ENCODE data around the gene CALHM1.
"Not testable (repeated sequence)": the region's sequence is repeated elsewhere in the genome, so short reads cannot be mapped to it uniquely, and the experiment has no call there.

The CALHM1 gene, protein sequence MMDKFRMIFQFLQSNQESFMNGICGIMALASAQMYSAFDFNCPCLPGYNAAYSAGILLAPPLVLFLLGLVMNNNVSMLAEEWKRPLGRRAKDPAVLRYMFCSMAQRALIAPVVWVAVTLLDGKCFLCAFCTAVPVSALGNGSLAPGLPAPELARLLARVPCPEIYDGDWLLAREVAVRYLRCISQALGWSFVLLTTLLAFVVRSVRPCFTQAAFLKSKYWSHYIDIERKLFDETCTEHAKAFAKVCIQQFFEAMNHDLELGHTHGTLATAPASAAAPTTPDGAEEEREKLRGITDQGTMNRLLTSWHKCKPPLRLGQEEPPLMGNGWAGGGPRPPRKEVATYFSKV

DNA sequence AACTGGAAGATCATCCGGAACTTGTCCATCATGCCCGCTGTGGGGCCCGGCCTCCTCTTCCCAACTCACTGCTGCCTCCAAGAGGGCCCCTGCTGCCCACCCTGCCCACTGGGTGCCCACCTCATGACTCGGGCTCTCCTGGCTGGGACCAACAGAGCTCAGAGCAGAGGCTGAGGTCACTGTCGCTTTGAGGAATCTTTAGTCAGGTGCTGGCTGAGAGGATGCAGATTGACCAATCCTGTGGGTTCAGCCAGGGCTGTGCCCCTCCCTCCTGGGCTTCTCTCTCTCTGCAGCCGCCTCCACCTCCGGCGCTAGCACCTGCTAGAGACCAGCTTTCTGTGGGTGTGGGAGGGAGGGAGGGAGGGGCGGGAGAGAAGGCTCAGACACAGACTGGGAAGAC, at the start of gene CALHM1:
Gene CALHM1 (minus strand): TSS at position 181 of the 400 bp plus-strand sequence. CDS start 149 bp downstream, at position 32.
- DNase-seq (ENCODE audit: low read depth, low spot score) = no peak

DNA sequence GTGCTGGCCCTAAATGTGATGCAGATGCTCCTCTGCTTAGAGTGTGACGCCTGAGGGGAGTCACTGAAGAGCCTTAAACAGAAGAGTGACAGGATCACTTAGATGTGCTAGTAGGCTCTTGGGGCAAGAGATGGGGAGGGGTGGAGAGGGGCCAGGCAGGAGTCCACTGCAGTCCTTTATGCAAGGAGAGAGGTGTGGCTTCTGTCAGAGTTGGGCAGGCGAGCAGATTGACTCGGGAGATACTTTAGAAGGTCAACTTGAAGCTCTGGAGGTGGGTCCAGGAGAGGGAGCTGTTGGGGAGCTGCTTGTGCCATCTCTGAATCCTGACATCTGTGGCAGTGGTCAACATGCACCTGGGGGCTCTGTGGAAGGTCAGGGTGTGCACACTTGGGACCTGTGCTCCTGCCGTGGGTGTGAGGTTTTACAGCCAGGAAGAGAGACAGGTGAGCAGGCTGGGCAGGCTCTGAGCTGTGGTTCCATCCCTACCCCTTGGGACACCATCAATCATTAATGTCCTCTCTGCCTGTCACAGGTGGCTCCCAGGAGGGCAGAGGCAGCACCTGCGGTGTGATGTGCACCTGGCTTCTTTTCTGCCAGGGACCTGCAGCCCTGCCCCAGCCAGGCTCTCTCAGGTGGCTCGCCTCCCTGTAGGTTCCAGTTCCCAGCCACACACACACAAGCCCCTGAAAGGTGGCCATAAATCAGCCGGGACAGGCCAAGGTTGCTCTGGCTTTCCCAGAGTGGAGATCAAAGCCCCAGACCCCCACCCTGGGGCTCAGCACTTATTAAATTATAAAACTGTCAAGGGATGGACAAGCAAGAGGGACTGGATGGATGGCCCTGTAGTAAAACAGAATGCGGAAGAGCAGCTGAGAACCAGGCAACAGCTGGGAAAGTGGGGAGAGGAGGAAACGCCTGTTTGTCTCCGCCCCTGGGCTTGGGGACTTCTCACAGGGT, 48.8 kb upstream of the CALHM1 start:
- DNase-seq (ENCODE audit: low read depth, low spot score) = no peak

DNA sequence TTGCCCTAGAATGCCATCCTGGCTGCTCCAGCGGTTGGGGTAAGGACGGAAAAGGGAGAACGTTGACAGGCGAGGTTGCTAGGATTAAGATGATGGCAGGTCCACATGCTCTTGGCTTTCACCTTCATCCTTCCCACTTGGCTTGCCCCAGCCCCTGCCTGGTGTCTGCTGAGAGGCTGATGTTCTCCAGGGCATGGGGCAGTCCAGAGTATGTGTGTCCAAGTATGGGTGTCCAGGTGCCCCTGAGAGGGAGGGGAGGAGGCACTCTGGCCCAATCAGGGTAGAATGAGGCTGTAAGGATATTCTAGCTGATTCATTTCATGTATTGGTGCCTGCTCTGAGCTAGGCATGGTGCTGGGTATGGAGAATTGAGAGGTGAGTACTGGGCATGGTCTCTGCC, 47.4 kb upstream of the CALHM1 start:
- no peak for DNase-seq (ENCODE audit: low read depth, low spot score)

DNA sequence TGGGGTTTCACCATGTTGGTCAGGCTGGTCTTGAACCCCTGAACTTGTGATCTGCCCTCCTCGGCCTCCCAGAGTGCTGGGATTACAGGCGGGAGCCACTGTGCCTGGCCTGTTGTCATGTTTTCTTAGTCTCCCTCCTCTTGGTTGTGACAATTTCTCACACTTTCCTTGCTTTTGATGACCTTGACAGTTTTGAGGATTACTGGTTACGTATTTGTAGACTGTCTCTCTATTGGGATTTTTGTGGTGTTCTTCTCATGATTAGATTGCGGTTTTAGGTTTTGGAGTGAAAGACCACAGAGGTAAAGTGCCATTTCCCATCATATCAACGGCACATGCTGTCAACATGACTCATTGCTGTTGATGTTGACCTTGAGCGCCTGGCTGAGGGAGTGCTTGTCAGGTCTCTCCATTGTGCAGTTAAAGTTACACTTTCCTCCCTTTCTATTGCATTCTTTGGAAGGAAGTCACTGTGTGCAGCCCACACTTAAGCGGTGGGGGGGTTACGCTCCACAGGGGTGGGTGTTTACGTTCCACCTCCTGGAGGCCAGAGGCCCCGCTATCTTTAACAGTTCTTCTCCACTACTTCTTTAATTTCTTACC, 45.6 kb upstream of the CALHM1 start:
- peak; percentile 91 for DNase-seq (ENCODE audit: low read depth, low spot score)

DNA sequence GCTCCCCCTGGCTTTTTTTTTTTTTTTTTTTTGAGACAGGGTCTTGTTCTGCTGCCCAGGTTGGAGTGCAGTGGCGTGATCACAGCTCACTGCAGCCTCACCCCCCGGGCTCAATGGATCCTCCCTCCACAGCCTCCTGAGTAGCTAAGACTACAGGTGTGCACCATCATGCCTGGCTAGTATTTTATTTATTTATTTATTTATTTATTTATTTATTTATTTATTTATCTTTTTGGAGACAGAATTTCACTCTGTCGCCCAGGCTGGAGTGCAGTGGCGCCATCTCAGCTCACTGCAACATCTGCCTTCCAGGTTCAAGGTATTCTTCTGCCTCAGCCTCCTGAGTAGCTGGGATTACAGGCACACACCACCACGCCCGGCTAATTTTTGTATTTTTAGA, 45.1 kb upstream of the CALHM1 start:
- not testable (repeated sequence) for DNase-seq (ENCODE audit: low read depth, low spot score)

DNA sequence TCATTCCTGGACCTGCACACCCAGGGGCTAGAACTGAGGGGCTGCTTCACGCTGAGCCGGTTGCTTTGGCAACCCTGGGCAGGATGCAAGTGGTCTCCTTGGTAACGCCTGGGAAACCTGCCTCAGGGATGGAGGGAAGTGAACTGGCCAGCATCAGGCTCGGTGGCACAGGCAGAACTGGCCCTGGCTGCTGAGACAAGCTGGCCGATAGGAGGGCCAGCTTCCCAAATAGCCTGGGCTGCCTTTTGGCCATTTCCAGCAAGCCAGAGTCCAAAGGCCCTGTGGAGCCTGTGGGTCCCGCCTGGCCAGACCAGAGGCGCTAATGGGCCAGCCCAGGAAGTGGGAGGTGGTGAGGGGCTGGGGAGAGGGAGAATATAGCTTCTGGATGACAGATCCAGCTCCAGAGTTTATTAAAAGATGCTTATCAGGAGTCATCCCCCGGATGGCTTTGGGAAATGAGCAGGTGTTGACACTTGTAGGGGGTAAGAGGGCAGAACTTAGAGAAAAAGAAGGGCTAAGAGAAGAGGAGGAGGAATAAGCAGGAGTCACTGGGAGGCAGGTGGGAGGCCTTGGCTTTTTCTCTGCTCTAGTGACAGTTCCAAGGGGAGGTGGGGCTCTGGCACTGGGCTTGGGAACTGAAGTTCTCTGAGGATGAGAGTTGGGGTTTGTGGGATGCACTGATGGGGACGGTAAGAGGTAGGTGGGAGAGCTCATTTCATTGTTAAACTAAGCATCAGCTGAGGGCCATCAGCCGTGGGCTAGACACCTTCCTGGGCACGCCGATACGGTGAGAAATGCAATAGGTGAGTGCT, 44.4 kb upstream of the CALHM1 start:
- DNase-seq (ENCODE audit: low read depth, low spot score) = no peak

DNA sequence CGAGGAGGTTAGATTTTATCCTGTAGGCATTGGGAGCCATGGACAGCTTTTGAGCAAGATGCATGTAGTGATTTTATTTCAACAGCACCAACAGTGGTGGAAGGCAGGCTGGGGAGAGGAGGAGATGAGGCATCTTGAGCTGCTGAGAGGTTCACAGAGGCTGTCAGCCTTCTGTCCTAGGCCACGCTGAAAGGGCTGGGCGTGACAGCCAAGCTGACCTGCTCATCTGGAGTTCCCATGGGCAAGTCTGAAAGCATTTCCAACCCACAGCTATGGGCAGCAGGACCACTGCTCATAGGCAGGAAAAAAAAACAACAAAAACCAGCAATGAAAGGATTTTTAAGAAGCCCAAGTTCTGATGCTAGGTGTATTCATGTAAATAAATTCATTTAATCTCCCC, 42.5 kb upstream of the CALHM1 start:
- DNase-seq (ENCODE audit: low read depth, low spot score) = no peak

DNA sequence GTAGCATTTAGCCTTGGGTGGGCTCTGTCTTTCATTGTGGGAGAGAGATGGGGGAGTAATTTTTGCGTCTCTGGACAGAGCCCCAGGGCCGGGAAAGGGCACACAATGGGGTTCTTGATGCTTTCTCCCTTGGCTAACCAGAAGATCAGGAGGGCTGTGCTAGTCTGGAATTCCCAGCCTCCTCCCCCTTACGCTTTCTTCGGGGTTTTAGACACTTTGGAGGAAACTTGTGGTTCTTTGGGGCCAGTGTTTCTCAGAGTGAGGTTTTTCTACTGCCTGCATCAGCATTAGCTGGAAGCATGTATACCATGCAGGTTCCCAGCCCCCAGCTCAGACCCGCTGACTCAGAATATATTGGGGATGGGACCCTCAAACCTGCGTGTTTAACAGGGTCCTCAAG, 41.8 kb upstream of the CALHM1 start:
- no peak for DNase-seq (ENCODE audit: low read depth, low spot score)

DNA sequence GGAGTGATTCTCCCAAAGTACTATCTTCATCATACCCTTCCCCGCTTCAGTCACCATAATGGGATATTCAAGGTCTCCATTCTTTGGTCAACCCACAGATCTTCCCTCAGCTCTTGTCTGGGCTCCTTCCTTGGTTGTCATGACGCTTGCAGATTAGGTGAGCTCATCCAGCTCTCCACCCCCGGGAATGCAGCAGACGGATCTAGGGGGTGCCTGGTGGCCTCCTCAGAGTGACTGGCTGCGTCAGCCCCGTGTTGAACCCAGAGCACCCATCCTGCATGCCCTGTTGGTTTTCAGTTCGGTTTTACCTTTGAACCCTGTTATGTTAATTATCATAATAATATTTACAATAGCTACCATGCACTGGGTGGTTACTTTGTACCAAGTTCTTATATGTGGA, 41.2 kb upstream of the CALHM1 start:
- DNase-seq (ENCODE audit: low read depth, low spot score) = no peak

DNA sequence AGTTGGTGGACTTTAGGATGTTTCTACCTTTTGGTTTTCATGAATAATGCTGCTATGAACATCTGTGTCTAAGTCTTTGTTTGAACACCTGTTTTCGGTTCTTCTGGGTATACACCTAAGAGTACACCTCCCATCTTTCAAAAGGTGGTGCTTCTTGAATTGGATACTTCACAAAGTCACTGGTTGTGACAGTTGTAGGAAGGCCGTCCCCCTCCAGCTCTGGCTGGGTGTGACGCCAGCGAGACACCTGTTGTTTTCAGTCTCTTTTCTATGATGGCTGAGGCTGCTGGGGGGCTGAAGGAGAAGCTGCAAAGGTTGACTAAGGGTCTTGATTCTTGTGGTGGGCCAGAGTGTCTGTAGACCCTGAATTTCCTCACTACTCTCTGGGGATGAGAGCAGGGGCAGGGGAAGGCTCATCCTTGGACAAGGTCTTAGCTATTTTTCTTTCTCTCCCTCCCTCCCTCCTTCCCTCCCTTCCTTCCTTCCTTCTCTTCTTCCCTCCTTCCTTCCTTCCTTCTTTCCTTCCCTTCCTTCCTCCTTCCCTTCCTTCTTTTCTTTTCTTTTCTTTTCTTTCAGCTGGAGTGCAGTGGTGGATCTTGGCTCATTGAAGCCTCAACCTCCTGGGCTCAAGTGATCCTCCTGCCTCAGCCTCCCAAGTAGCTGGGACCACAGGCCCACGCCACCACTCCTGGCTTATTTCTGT, 40.4 kb upstream of the CALHM1 start:
- DNase-seq (ENCODE audit: low read depth, low spot score) = no peak

DNA sequence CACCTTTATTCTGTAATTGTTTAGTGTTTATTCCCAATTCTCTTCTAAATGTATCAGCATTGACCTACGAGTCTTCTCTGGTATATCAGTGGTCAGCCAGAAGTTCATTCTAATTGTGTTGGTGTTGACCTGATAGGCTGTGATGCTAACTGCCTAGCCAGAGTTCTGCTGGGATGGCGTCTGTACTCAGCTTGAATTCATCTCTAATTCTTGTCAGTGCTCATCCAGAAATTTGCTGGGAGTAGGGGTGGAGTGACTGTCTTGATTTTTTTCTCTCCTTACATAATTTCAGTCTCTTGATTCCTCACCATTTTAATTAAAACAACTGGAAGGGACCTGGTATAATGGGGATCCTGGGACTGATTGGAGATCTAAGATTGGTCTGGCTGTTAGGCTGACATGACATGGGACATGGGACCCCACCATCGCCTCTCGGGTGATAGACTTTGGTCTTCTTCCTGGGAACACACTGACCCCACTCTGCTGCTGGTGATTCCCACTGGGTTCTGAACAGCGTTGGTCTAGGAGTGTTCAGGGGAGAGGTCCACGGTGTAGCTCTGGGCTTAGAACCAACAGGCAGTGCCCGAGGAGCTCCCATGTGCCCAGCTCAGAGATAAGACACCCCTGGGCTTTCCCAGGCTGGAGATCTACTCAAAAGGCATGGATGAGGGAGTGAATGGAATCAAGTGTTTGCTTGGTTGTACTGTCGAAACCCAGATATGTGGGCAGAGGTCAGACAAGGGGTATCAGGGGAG, 38.6 kb upstream of the CALHM1 start:
- DNase-seq (ENCODE audit: low read depth, low spot score) = no peak

DNA sequence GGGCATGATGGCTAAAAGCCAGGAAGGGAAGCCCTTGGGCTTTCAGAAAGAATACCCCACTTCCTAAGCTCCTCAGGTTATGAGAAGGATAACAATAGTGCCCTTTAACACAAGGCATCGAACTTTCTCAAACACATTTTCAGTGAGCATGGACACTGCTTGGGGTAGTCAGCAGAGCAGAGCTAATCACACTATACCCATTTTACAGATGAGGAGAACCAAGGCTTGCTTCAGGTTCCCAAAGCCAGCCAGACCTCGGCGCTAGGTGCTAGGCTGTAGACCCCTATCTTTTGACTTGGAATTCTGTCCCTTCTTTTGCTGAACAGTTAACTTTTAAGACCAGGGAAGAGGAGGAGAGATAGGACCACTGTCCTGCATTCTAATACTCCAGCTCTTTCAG, 36.6 kb upstream of the CALHM1 start:
- DNase-seq (ENCODE audit: low read depth, low spot score) = no peak

DNA sequence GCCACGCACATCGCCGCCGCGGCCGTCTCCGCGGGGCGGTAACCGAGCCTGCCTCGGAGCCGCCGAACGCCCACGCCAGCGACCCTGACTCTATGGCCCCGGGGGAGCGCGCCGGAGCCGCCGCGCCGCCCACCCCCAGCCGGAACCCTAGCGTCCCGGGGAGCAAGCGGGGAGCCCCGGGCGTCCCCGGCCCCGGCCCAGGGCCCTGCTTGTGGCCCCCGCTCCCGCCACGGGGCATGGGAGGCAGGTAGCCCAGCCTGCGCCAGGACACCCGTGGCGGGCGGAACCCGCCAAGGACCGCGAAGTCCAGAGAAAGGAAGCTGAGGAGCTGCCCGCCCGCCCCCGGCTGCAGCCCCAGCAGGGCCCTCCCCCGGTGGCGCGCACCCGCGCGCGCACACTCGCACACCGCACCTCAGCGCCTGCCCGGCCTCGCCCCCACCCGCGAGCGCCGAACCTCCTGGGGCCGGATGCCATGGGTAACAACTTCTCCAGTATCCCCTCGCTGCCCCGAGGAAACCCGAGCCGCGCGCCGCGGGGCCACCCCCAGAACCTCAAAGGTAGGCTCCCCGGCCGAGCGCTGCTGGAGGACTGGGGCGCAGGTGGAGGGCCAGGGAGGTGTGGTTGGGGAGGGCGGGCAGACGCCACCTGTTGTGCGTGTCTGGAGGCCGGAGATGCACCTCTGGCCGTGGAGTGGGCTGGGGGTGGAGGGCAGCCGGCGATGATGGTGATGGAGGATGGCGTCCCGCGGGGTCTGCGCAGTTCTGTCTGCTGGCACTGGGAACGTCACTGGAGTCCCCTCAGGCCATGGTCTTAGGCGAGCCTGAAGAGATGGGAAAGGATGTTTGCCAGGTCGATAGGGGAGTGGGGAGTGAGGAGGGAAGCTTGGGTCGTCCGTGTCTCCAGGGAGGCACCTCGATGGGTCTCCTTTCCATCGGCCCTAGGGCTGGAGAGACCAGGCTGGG, 35.5 kb upstream of the CALHM1 start:
- no peak for DNase-seq (ENCODE audit: low read depth, low spot score)

DNA sequence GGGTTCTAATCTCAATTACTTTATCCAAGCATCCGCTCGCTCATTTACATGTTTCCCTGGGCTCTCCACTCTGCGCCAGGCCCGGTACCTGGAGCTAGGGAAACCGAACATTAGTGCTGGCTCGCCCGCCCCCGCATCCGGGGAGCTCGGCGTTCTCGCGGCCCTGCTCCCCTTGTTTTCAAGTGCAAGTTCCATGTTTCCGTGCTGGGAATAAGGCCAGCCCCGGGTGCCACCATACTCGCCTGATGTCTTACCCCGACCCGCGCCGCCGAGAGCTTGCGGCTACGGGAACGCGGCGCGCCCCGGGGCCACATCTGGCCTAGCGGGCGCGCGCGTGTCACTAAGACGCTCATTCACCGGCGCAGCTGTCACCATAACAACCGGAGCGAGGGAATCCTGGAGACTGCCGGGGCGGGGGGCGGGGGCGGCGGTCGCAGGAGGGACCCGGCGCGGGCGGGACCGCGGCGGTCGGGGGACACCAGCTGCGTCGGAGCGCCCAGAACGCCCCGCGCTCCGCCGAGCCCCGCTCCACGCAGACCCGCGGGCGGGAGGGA, 34.7 kb upstream of the CALHM1 start, which contains the start of gene NEURL1:
Gene NEURL1 (plus strand): TSS at position 344 of the 554 bp plus-strand sequence. CDS start 683 bp downstream, outside the sequence.
- no peak for DNase-seq (ENCODE audit: low read depth, low spot score)

DNA sequence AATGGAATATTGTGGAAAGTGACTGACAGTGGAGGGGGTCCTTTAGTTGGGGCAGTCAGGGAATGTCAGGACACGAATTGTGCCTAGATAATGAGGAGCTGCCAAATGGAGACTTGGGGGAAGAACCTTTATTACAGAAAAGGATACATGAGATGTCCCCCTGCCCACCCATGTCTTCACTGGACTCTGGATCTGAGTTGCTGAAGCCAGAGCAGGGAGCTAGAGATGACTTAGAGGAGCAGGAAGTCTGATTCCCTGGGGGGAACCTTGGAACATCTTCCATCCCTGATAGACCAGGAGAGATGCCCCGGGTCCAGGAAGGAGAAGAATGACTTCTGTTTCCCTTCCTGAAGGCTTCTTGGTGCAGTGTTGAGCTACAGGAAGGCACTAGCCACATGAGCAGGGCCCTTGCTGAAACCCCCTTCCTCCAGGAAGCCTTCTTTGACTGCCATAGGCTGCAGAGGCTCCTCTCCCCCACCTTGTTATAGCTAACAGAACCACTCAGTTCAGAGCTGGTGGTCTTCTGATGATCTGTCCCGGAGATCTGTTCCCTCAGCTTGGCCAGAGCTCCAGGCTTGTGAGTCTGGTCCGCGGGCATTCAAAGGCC, 34.1 kb upstream of the CALHM1 start:
- no peak for DNase-seq (ENCODE audit: low read depth, low spot score)

DNA sequence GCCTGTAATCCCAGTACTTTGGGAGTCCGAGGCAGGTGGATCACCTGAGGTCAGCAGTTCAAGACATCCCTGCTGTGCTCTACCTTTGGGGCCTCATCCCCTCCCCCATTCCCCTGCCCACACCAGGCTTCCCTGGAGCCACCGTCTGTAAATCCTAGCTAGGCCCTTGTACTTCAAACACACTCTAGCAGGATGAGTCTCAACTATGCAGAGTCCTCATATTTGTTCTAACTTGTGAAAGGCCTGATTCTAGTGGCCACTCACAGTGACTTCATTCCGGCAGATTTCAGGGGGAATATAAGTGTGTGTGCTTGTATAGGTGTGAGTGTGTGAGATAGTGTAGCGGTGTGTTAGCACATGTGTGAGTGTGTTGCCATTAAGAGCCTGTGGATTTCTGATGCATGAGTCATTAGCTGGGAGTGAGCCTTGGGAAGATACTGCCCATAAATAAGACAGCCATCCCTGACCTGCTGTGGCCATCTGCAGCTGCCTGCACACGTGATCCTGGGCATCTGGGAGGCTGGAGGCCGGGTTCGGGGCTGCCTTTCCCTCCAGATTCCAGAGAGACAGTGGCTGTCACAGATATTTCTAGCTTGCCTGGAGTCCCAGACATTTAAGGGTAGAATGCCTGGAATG, 33.1 kb upstream of the CALHM1 start:
- peak; percentile 79 for DNase-seq (ENCODE audit: low read depth, low spot score)

DNA sequence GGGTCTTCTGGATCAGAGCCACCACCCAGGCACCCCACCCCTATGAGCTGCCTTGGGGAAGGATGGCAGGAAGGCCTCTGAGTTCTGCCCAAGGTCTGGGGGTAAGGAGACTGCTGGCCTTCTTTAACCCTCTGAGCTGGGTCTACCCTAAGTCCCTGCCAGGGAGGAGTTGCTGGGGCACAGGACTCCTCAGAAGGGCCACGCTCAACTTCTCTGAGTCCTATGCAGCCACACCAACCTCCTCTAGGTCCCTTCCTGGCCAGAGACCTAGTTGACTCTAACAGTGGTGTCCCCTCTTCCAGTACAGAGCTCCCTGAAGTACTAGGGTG, 32.2 kb upstream of the CALHM1 start:
- DNase-seq (ENCODE audit: low read depth, low spot score) = no peak

DNA sequence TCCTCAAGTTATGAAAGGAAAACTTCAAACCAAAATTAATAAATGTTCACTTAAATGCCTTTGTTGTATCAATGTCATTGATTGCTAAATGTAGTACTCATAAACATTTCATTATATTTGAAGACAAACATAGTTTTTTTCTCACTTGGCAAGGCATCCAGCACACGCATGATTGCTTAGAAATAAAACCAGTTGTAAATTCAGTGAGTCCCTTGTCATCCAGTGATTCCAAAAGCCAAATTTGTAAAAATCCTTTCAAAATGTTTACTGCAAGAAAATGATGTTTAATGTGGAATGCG, 28.7 kb upstream of the CALHM1 start:
- DNase-seq (ENCODE audit: low read depth, low spot score) = no peak
